ENCODE results near the gene ZSCAN30. TPM values are rescaled to one million over a fixed set of nuclear protein-coding genes. Genes with fewer than 3 reads are reported as not detected.
"Not testable (repeated sequence)": the region's sequence is repeated elsewhere in the genome, so short reads cannot be mapped to it uniquely, and the experiment has no call there.

ZSCAN30 gene
- total RNA-seq, 1 experiment from 2014 or later = 12.1 TPM

DNA sequence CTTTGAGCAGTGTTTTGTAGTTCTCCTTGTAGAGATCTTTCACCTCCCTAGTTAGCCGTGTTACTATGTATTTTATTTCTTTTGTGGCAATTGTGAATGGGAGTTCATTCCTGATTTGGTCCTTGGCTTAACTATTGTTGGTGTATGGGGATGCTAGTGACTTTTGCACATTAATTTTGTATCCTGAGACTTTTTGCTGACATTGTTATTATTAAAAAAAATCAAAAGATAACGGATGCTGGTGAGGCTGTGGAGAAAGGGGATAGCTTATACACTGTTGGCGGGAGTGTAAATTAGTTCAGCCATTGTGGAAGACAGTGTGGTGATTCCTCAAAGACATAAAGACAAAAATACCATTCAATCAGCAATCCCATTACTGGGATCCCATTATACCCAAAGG lies 66.2 kb downstream of the ZSCAN30 start:
- intact Hi-C loops (cut with micrococcal nuclease; ENCODE audit: unreplicated experiment) = no loop called here
- Histone ChIP-seq H3K36me3 (ENCODE audit: control insufficient read depth, insufficient read depth, low read length) (no peaks in the 10 kb centered on the region), H3K4me1 (ENCODE audit: control insufficient read depth, insufficient read depth, low read length) (no peaks in the 10 kb centered on the region; the same call in 1 of the 2 replicates), H3K27ac (ENCODE audit: low read length) (no peak overlapping the region), H3K4me3 (ENCODE audit: low read depth in 2 of 2, low read length in 2 of 2) (no peak overlapping the region), H3K9me3 (ENCODE audit: control insufficient read depth, insufficient read depth, low read depth, low read length) (no peaks in the 10 kb centered on the region), H3K27me3 (ENCODE audit: control insufficient read depth, insufficient read depth, low read length) (no peaks in the 10 kb centered on the region)
- ATAC-seq (no peak), DNase-seq (ENCODE audit: low read depth, low spot score) (no peak)
- ChIA-PET POLR2A (no interaction called here), CTCF (no interaction called here)
- in situ Hi-C loops (cut with HindIII; ENCODE audit: low pct_unique_long_range_greater_than_20kb, low sequenced_read_pairs) = no loop called here
- TF ChIP-seq SIN3A (IDR thresholded peaks at IDR 0.05; ENCODE audit: borderline replicate concordance, insufficient read depth, low read depth, low read length) (no peak), POLR2AphosphoS5 (IDR thresholded peaks at IDR 0.05; ENCODE audit: low read depth, low read length) (no peak)
- TF ChIP-seq, protein P1, sequence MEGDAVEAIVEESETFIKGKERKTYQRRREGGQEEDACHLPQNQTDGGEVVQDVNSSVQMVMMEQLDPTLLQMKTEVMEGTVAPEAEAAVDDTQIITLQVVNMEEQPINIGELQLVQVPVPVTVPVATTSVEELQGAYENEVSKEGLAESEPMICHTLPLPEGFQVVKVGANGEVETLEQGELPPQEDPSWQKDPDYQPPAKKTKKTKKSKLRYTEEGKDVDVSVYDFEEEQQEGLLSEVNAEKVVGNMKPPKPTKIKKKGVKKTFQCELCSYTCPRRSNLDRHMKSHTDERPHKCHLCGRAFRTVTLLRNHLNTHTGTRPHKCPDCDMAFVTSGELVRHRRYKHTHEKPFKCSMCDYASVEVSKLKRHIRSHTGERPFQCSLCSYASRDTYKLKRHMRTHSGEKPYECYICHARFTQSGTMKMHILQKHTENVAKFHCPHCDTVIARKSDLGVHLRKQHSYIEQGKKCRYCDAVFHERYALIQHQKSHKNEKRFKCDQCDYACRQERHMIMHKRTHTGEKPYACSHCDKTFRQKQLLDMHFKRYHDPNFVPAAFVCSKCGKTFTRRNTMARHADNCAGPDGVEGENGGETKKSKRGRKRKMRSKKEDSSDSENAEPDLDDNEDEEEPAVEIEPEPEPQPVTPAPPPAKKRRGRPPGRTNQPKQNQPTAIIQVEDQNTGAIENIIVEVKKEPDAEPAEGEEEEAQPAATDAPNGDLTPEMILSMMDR (IDR thresholded peaks at IDR 0.05) = no peak
- no TSS peak for BruUV-seq (replicated peaks)

DNA sequence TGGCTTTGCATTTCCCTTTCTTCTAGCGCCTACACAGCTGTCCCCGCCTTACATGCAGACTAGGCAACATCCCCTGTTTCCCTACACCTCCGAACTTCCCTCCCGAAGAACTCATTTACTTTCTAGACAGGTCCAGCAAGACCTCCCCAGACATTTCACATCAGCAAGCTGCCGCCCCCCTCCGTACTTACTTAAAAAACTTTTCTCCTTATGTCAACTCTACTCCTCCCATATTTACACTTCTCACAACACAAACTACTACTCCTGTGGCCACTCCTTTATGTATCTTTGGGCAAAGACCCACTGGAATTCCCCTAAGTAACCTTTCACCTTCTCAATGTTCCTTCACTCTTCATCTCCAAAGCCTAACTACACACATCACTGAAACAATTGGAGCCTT lies 69.6 kb downstream of the ZSCAN30 start:
- H3K36me3 ChIP-seq (ENCODE audit: control insufficient read depth, insufficient read depth, low read length) = no peaks in the 10 kb centered on the region
- no peaks in the 10 kb centered on the region for H3K4me1 ChIP-seq (ENCODE audit: control insufficient read depth, insufficient read depth, low read length)
- H3K27ac ChIP-seq (ENCODE audit: low read length) = no peak overlapping the region
- TF ChIP-seq TCF7L2 (IDR thresholded peaks at IDR 0.05; ENCODE audit: low read depth, low read length) (no peak), SIN3A (IDR thresholded peaks at IDR 0.05; ENCODE audit: borderline replicate concordance, insufficient read depth, low read depth, low read length) (no peak), POLR2AphosphoS5 (IDR thresholded peaks at IDR 0.05; ENCODE audit: low read depth, low read length) (no peak)
- TF ChIP-seq, protein P1 (IDR thresholded peaks at IDR 0.05) = no peak
- TF ChIP-seq, protein P2, sequence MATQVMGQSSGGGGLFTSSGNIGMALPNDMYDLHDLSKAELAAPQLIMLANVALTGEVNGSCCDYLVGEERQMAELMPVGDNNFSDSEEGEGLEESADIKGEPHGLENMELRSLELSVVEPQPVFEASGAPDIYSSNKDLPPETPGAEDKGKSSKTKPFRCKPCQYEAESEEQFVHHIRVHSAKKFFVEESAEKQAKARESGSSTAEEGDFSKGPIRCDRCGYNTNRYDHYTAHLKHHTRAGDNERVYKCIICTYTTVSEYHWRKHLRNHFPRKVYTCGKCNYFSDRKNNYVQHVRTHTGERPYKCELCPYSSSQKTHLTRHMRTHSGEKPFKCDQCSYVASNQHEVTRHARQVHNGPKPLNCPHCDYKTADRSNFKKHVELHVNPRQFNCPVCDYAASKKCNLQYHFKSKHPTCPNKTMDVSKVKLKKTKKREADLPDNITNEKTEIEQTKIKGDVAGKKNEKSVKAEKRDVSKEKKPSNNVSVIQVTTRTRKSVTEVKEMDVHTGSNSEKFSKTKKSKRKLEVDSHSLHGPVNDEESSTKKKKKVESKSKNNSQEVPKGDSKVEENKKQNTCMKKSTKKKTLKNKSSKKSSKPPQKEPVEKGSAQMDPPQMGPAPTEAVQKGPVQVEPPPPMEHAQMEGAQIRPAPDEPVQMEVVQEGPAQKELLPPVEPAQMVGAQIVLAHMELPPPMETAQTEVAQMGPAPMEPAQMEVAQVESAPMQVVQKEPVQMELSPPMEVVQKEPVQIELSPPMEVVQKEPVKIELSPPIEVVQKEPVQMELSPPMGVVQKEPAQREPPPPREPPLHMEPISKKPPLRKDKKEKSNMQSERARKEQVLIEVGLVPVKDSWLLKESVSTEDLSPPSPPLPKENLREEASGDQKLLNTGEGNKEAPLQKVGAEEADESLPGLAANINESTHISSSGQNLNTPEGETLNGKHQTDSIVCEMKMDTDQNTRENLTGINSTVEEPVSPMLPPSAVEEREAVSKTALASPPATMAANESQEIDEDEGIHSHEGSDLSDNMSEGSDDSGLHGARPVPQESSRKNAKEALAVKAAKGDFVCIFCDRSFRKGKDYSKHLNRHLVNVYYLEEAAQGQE (IDR thresholded peaks at IDR 0.05; ENCODE audit: insufficient read depth in 1 of 2, low read depth in 2 of 2, low read length in 1 of 2) = no peak
- DNase-seq (ENCODE audit: low read depth, low spot score) (no peak), ATAC-seq (no peak)
- intact Hi-C loops (cut with micrococcal nuclease; ENCODE audit: unreplicated experiment) = no loop called here
- no peak overlapping the region for H3K4me3 ChIP-seq (ENCODE audit: low read depth in 2 of 2, low read length in 2 of 2)
- ChIA-PET CTCF (no interaction called here), POLR2A (no interaction called here)
- H3K27me3 ChIP-seq (ENCODE audit: control insufficient read depth, insufficient read depth, low read length) = no peaks in the 10 kb centered on the region
- no peaks in the 10 kb centered on the region for H3K9me3 ChIP-seq (ENCODE audit: control insufficient read depth, insufficient read depth, low read depth, low read length)
- BruUV-seq (replicated peaks) = no TSS peak
- in situ Hi-C loops (cut with HindIII; ENCODE audit: low pct_unique_long_range_greater_than_20kb, low sequenced_read_pairs) = no loop called here

DNA sequence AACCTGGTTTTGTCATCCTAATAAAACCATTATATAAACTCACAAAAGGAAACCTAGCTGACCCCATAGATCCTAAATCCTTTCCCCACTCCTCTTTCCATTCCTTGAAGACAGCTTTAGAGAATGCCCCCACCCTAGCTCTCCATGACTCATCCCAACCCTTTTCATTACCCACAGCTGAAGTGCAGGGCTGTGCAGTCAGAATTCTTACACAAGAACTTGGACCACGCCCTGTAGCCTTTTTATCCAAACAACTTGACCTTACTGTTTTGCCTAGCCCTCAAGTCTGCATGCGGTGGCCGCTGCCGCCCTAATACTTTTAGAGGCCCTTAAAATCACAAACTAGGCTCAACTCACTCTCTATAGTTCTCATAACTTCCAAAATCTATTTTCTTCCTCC lies 70.7 kb downstream of the ZSCAN30 start:
- H3K4me1 ChIP-seq (ENCODE audit: control insufficient read depth, insufficient read depth, low read length); ATAC-seq; DNase-seq (ENCODE audit: low read depth, low spot score); intact Hi-C loops (cut with micrococcal nuclease; ENCODE audit: unreplicated experiment); in situ Hi-C loops (cut with HindIII; ENCODE audit: low pct_unique_long_range_greater_than_20kb, low sequenced_read_pairs); POLR2A ChIA-PET; CTCF ChIA-PET; H3K27ac ChIP-seq (ENCODE audit: low read length); BruUV-seq (replicated peaks); H3K27me3 ChIP-seq (ENCODE audit: control insufficient read depth, insufficient read depth, low read length); H3K9me3 ChIP-seq (ENCODE audit: control insufficient read depth, insufficient read depth, low read depth, low read length); H3K4me3 ChIP-seq (ENCODE audit: low read depth in 2 of 2, low read length in 2 of 2); H3K36me3 ChIP-seq (ENCODE audit: control insufficient read depth, insufficient read depth, low read length): not testable (repeated sequence)

DNA sequence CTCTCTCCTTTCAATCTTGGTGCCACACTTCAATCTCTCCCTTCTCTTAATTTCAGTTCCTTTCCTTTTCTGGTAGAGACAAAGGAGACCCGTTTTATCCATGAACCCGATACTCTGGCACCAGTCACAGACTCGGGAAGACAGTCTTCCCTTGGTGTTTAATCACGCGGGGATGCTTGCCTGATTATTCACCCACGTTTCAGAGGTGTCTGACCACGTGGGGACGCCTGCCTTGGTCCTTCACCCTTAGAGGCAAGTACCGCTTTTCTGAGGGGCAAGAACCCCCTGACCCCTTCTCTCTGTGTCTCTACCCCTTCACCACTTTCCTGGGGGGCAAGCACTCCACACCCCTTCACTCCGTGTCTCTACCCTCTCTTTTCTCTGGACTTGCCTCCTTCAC lies 73.4 kb downstream of the ZSCAN30 start:
- H3K4me1 ChIP-seq (ENCODE audit: control insufficient read depth, insufficient read depth, low read length); BruUV-seq (replicated peaks); CTCF ChIA-PET; in situ Hi-C loops (cut with HindIII; ENCODE audit: low pct_unique_long_range_greater_than_20kb, low sequenced_read_pairs); H3K27me3 ChIP-seq (ENCODE audit: control insufficient read depth, insufficient read depth, low read length); H3K9me3 ChIP-seq (ENCODE audit: control insufficient read depth, insufficient read depth, low read depth, low read length); DNase-seq (ENCODE audit: low read depth, low spot score); H3K36me3 ChIP-seq (ENCODE audit: control insufficient read depth, insufficient read depth, low read length); ATAC-seq; H3K4me3 ChIP-seq (ENCODE audit: low read depth in 2 of 2, low read length in 2 of 2); H3K27ac ChIP-seq (ENCODE audit: low read length); intact Hi-C loops (cut with micrococcal nuclease; ENCODE audit: unreplicated experiment); POLR2A ChIA-PET: not testable (repeated sequence)

All from Panc1 (cell line).